Activated CD4-positive, alpha-beta T cell treated with anti-CD3 and anti-CD28 coated beads, Interleukin-2, amount 10 ng/mL, durations not matched to agents 7 days and 5 days (primary cell): ENCODE results near the gene ABLIM1. TPM values are rescaled to one million over a fixed set of nuclear protein-coding genes. Genes with fewer than 3 reads are reported as not detected.

ENCODE experiments used
- CTCF ChIA-PET: fragments of 350-600 bp; sonication (Branson Sonifier 250); formaldehyde crosslinking; loops from one replicate; lab custom pipeline; 2021; ENCODE audit warnings: antibody characterized with exemption; lab: Charles Lee
- POLR2A ChIA-PET: fragments of 350-600 bp; sonication (Branson Sonifier 250); formaldehyde crosslinking; loops from one replicate; lab custom pipeline; 2021; ENCODE audit warnings: antibody characterized with exemption; lab: Charles Lee
- DNase-seq: peaks from one replicate; pipeline ENCODE4 v3.0.0-alpha.2; 2020
- H3K27ac Mint-ChIP-seq: one replicate; pipeline ENCODE4 v1.8.0; 2021; ENCODE audit warnings: mild to moderate bottlenecking, moderate library complexity, mixed read lengths
- H3K27me3 Mint-ChIP-seq: one replicate; pipeline ENCODE4 v1.8.0; 2021; ENCODE audit warnings: mixed read lengths
- H3K36me3 Mint-ChIP-seq: one replicate; pipeline ENCODE4 v1.8.0; 2021; ENCODE audit warnings: low read depth, mixed read lengths
- H3K4me1 Mint-ChIP-seq: one replicate; pipeline ENCODE4 v1.8.0; 2021; ENCODE audit warnings: mixed read lengths
- H3K4me3 Mint-ChIP-seq: one replicate; pipeline ENCODE4 v1.8.0; 2021; ENCODE audit warnings: mild to moderate bottlenecking, moderate library complexity, mixed read lengths
- H3K9me3 Mint-ChIP-seq: one replicate; pipeline ENCODE4 v1.8.0; 2021; ENCODE audit warnings: mixed read lengths
- total RNA-seq, 2 experiments: library from RNA; stranded (reverse); gene quantifications; one replicate each; pipeline ENCODE4 v1.2.3, GENCODE V29; 2021

ABLIM1 gene
- total RNA-seq, 2 experiments from 2014 or later = 141 to 161 TPM

GRCh38 chr10:114430688-114431413, 227.2 kb downstream of the ABLIM1 start:
- Mint-ChIP-seq H3K36me3 (peaks cover 35% of the 10 kb centered on the region), H3K4me1 (no peaks in the 10 kb centered on the region), H3K9me3 (no peaks in the 10 kb centered on the region), H3K4me3 (no peak overlapping the region), H3K27ac (no peak overlapping the region), H3K27me3 (no peaks in the 10 kb centered on the region)
- ChIA-PET POLR2A (no interaction called here), CTCF (interaction anchor here (1.3 kb wide), 1 partner anchor 30 kb away, joined by 5 read pairs; no protein-coding TSS in a partner anchor)
- no peak for DNase-seq

GRCh38 chr10:114429581-114430335, 228.3 kb downstream of the ABLIM1 start:
- no peak overlapping the region for H3K4me3 Mint-ChIP-seq
- H3K36me3 Mint-ChIP-seq = peaks cover 28% of the 10 kb centered on the region
- POLR2A ChIA-PET = no interaction called here
- no peaks in the 10 kb centered on the region for H3K27me3 Mint-ChIP-seq
- CTCF ChIA-PET = interaction anchor here (0.7 to 1.3 kb wide), 2 partner anchors 13 to 31 kb away, joined by 3 to 5 read pairs; no protein-coding TSS in a partner anchor
- no peak overlapping the region for H3K27ac Mint-ChIP-seq
- H3K4me1 Mint-ChIP-seq = no peaks in the 10 kb centered on the region
- DNase-seq = no peak
- no peaks in the 10 kb centered on the region for H3K9me3 Mint-ChIP-seq

GRCh38 chr10:114427124-114427852, 230.8 kb downstream of the ABLIM1 start:
- DNase-seq = no peak
- ChIA-PET POLR2A (no interaction called here), CTCF (interaction anchor here (1.3 to 1.8 kb wide), 2 partner anchors 14 to 123 kb away, joined by 4 to 5 read pairs; no protein-coding TSS in a partner anchor)

GRCh38 chr10:114426476-114426875, 231.6 kb downstream of the ABLIM1 start:
- Mint-ChIP-seq H3K4me1 (no peaks in the 10 kb centered on the region), H3K9me3 (no peaks in the 10 kb centered on the region), H3K27me3 (peaks cover 3% of the 10 kb centered on the region), H3K4me3 (no peak overlapping the region), H3K36me3 (peaks cover 13% of the 10 kb centered on the region), H3K27ac (no peak overlapping the region)
- CTCF ChIA-PET = interaction anchor here (1.8 kb wide), 1 partner anchor 123 kb away, joined by 4 read pairs; no protein-coding TSS in a partner anchor
- POLR2A ChIA-PET = no interaction called here
- no peak for DNase-seq

More at GRCh38 chr10:114427124-114427852, 230.8 kb downstream of the ABLIM1 start:
- no peaks in the 10 kb centered on the region for H3K9me3 Mint-ChIP-seq
- H3K27me3 Mint-ChIP-seq = peaks cover under 1% of the 10 kb centered on the region
- H3K27ac Mint-ChIP-seq = no peak overlapping the region
- H3K4me3 Mint-ChIP-seq = no peak overlapping the region
- H3K4me1 Mint-ChIP-seq = no peaks in the 10 kb centered on the region
- H3K36me3 Mint-ChIP-seq = peaks cover 16% of the 10 kb centered on the region

- CTCF ChIA-PET = no interaction called here
- POLR2A ChIA-PET = no interaction called here
- Mint-ChIP-seq H3K27me3 (peaks cover 36% of the 10 kb centered on the region), H3K9me3 (no peaks in the 10 kb centered on the region), H3K4me1 (no peaks in the 10 kb centered on the region), H3K4me3 (no peak overlapping the region), H3K27ac (no peak overlapping the region), H3K36me3 (no peaks in the 10 kb centered on the region)
- DNase-seq = no peak
These were observed 237.1 kb downstream of the ABLIM1 start for GRCh38 chr10:114420811-114421485.

- no peaks in the 10 kb centered on the region for H3K36me3 Mint-ChIP-seq
- no peak overlapping the region for H3K27ac Mint-ChIP-seq
- H3K9me3 Mint-ChIP-seq = no peaks in the 10 kb centered on the region
- H3K4me3 Mint-ChIP-seq = no peak overlapping the region
- DNase-seq = no peak
- peaks cover 47% of the 10 kb centered on the region for H3K27me3 Mint-ChIP-seq
- CTCF ChIA-PET = no interaction called here
- POLR2A ChIA-PET = no interaction called here
- no peaks in the 10 kb centered on the region for H3K4me1 Mint-ChIP-seq
These were observed 240.0 kb downstream of the ABLIM1 start for GRCh38 chr10:114418109-114418508.

- POLR2A ChIA-PET = no interaction called here
- Mint-ChIP-seq H3K27ac (no peak overlapping the region), H3K9me3 (no peaks in the 10 kb centered on the region), H3K4me3 (no peak overlapping the region), H3K27me3 (peaks cover 45% of the 10 kb centered on the region), H3K36me3 (no peaks in the 10 kb centered on the region), H3K4me1 (no peaks in the 10 kb centered on the region)
- no peak for DNase-seq
- CTCF ChIA-PET = interaction anchor here (0.7 kb wide), 1 partner anchor 71 kb away, joined by 3 read pairs; no protein-coding TSS in a partner anchor
These were observed 244.9 kb downstream of the ABLIM1 start for GRCh38 chr10:114412907-114413797.

GRCh38 chr10:114408968-114409444, 249.1 kb downstream of the ABLIM1 start:
- Mint-ChIP-seq H3K36me3 (no peaks in the 10 kb centered on the region), H3K27me3 (peaks cover 44% of the 10 kb centered on the region), H3K9me3 (no peaks in the 10 kb centered on the region), H3K27ac (no peak overlapping the region), H3K4me3 (no peak overlapping the region), H3K4me1 (peaks cover 1% of the 10 kb centered on the region)
- DNase-seq = no peak
- CTCF ChIA-PET = interaction anchor here (0.9 kb wide), 1 partner anchor 18 kb away, joined by 3 read pairs; no protein-coding TSS in a partner anchor
- POLR2A ChIA-PET = no interaction called here

GRCh38 chr10:114408112-114408967, 249.7 kb downstream of the ABLIM1 start:
- POLR2A ChIA-PET = no interaction called here
- H3K36me3 Mint-ChIP-seq = no peaks in the 10 kb centered on the region
- H3K4me1 Mint-ChIP-seq = peaks cover 2% of the 10 kb centered on the region
- H3K9me3 Mint-ChIP-seq = no peaks in the 10 kb centered on the region
- no peak overlapping the region for H3K4me3 Mint-ChIP-seq
- no peak overlapping the region for H3K27ac Mint-ChIP-seq
- CTCF ChIA-PET = interaction anchor here (0.9 to 1.5 kb wide), 2 partner anchors 10 to 17 kb away, joined by 3 to 5 read pairs; no protein-coding TSS in a partner anchor
- no peak for DNase-seq
- H3K27me3 Mint-ChIP-seq = peaks cover 41% of the 10 kb centered on the region

- no peak for DNase-seq
- H3K9me3 Mint-ChIP-seq = no peaks in the 10 kb centered on the region
- CTCF ChIA-PET = no interaction called here
- H3K4me1 Mint-ChIP-seq = peaks cover 9% of the 10 kb centered on the region
- no peak overlapping the region for H3K4me3 Mint-ChIP-seq
- peaks cover 50% of the 10 kb centered on the region for H3K27me3 Mint-ChIP-seq
- POLR2A ChIA-PET = no interaction called here
- no peak overlapping the region for H3K27ac Mint-ChIP-seq
- H3K36me3 Mint-ChIP-seq = no peaks in the 10 kb centered on the region
These were observed 251.6 kb downstream of the ABLIM1 start for GRCh38 chr10:114406455-114406854.

- H3K4me1 Mint-ChIP-seq = peaks cover 9% of the 10 kb centered on the region
- no peak for DNase-seq
- H3K27me3 Mint-ChIP-seq = peaks cover 57% of the 10 kb centered on the region
- H3K4me3 Mint-ChIP-seq = no peak overlapping the region
- POLR2A ChIA-PET = no interaction called here
- CTCF ChIA-PET = interaction anchor here (0.6 kb wide), 1 partner anchor 35 kb away, joined by 4 read pairs; no protein-coding TSS in a partner anchor
- H3K9me3 Mint-ChIP-seq = no peaks in the 10 kb centered on the region
- H3K36me3 Mint-ChIP-seq = no peaks in the 10 kb centered on the region
- H3K27ac Mint-ChIP-seq = no peak overlapping the region
These were observed 253.1 kb downstream of the ABLIM1 start for GRCh38 chr10:114405011-114405350.
